PC-3 (cell line): ENCODE results near the gene ODC1. TPM values are rescaled to one million over a fixed set of nuclear protein-coding genes. Genes with fewer than 3 reads are reported as not detected.

ENCODE experiments used
- ATAC-seq: fragments of 200-7000 bp; cut with Tn5 transposase; 2 replicates; pipeline ENCODE4 v1.9.1; 2020; ENCODE audit warnings: mild to moderate bottlenecking, moderate library complexity
- BruUV-seq: library from RNA; stranded (reverse); fragments of 400-500 nt; replicated peaks from 2 replicates; lab custom pipeline; 2021; lab: Mats Ljungman, UMichigan
- CTCF ChIA-PET: fragments of 300-600 bp; sonication (Branson Sonifier 250); formaldehyde crosslinking; loops from one replicate; lab custom pipeline; 2022; ENCODE audit warnings: antibody characterized with exemption; lab: Charles Lee
- POLR2A ChIA-PET: fragments of 300-600 bp; sonication (Branson Sonifier 250); formaldehyde crosslinking; loops from one replicate; lab custom pipeline; 2022; ENCODE audit warnings: antibody characterized with exemption; ENCODE audit not compliant: unreplicated experiment; lab: Charles Lee
- DNase-seq: peaks from one replicate; pipeline ENCODE4 v3.0.0-alpha.2; 2015
- H2AFZ ChIP-seq: fragments of 300-600 bp; sonication (generic); 2 replicates; pipeline ENCODE4 v1.6.0; 2016; ENCODE audit warnings: antibody characterized with exemption, low read length
- H3F3A ChIP-seq: fragments of 300-600 bp; sonication (generic); one replicate; pipeline ENCODE4 v1.6.0; 2017; ENCODE audit warnings: antibody characterized with exemption, low read length, control low read depth, mild to moderate bottlenecking; ENCODE audit not compliant: unreplicated experiment
- H3K27ac ChIP-seq: fragments of 300-600 bp; sonication (generic); 2 replicates; pipeline ENCODE4 v1.5.1; 2016; ENCODE audit warnings: mild to moderate bottlenecking, low read length
- H3K27me3 ChIP-seq: fragments of 300-600 bp; sonication (generic); 2 replicates; pipeline ENCODE4 v1.6.1; 2016; ENCODE audit warnings: low read length, mixed read lengths
- H3K36me3 ChIP-seq: fragments of 300-600 bp; sonication (generic); 2 replicates; pipeline ENCODE4 v1.6.1; 2016; ENCODE audit warnings: low read depth, mixed run types, low read length, mixed read lengths
- H3K4me1 ChIP-seq: fragments of 300-600 bp; sonication (generic); 2 replicates; pipeline ENCODE4 v1.5.1; 2016; ENCODE audit warnings: low read length; ENCODE audit not compliant: insufficient read depth
- H3K4me2 ChIP-seq: fragments of 300-600 bp; sonication (generic); 2 replicates; pipeline ENCODE4 v1.6.0; 2016; ENCODE audit warnings: low read length
- H3K4me3 ChIP-seq: fragments of 300-600 bp; sonication (generic); 2 replicates; pipeline ENCODE4 v1.5.1; 2016; ENCODE audit warnings: mild to moderate bottlenecking, low read length, mixed read lengths
- H3K79me2 ChIP-seq: fragments of 300-600 bp; sonication (generic); 2 replicates; pipeline ENCODE4 v1.6.1; 2017; ENCODE audit warnings: low read length, mixed read lengths
- H3K9ac ChIP-seq: fragments of 300-600 bp; sonication (generic); 2 replicates; pipeline ENCODE4 v1.6.0; 2016; ENCODE audit warnings: mild to moderate bottlenecking, low read length
- H3K9me2 ChIP-seq: fragments of 300-600 bp; sonication (generic); replicated peaks from 2 replicates; pipeline ENCODE4 v1.6.1; 2016; ENCODE audit warnings: mixed run types, low read length, mixed read lengths
- H3K9me3 ChIP-seq: fragments of 300-600 bp; sonication (generic); 2 replicates; pipeline ENCODE4 v1.6.1; 2016; ENCODE audit warnings: low read length, mixed read lengths
- H4K20me1 ChIP-seq: fragments of 300-600 bp; sonication (generic); 2 replicates; pipeline ENCODE4 v1.6.1; 2016; ENCODE audit warnings: low read length, mixed read lengths
- EZH2 ChIP-seq: fragments of 300-600 bp; sonication (generic); IDR thresholded peaks from one replicate; pipeline ENCODE4 v1.6.1; 2017; ENCODE audit warnings: antibody characterized with exemption, mild to moderate bottlenecking, low read length; ENCODE audit not compliant: unreplicated experiment
- EZH2phosphoT487 ChIP-seq: fragments of 300-600 bp; sonication (generic); IDR thresholded peaks from 2 replicates; pipeline ENCODE4 v1.6.1; 2018; ENCODE audit warnings: mild to moderate bottlenecking, antibody characterized with exemption, low read length, borderline replicate concordance
- intact Hi-C: fragments of 100-400 bp; cut with micrococcal nuclease; formaldehyde crosslinking; loops from 2 replicates; pipeline ENCODE4 v1.9.0; 2023
- total RNA-seq: library from RNA; depleted of rRNA; stranded (reverse); fragments of >200 nt; gene quantifications from 2 replicates; pipeline ENCODE4 v1.2.3, GENCODE V29; 2014
- TF ChIP-seq, protein P1 (sequence below): fragments of 300-600 bp; sonication (generic); conservative IDR thresholded peaks from 2 replicates; pipeline ENCODE4 v1.5.1; 2017; ENCODE audit warnings: antibody characterized with exemption, low read depth, mild to moderate bottlenecking, low read length

ODC1 gene
- total RNA-seq, 1 experiment from 2014 or later: 712 TPM

DNA sequence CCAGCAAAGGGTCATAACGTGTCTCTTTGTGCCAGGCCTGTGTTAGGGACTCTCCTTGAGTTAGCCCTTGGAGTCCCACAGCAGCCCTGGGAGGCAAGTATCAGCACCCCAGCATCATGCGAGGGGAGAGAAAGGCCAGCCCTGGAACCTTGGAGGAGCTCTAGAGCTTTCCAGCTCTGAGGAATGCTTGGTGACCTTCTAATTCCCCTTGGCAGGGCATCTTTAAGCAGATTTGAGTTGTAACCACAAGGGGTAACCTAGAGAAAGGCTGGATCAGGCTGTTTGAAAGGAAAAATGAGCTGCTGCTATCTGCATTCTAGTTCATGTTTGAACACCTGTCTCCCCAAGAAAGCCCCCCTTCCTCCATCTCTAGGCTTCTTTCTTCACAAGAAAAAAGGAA, 23.8 kb upstream of the ODC1 start:
- H3K4me3 ChIP-seq: no peak overlapping the region
- no peak overlapping the region for H2AFZ ChIP-seq
- H4K20me1 ChIP-seq: no peaks in the 10 kb centered on the region
- BruUV-seq: no TSS peak
- H3F3A ChIP-seq: no peaks in the 10 kb centered on the region
- intact Hi-C loops: no loop called here
- DNase-seq (no peak), ATAC-seq (peak; percentile 43)
- no peak overlapping the region for H3K4me2 ChIP-seq
- ChIA-PET CTCF (interaction anchor here (0.5 to 0.6 kb wide), 2 partner anchors 150 to 423 kb away, joined by 3 to 9 read pairs; no protein-coding TSS in a partner anchor), POLR2A (no interaction called here)
- no peaks in the 10 kb centered on the region for H3K27me3 ChIP-seq
- TF ChIP-seq EZH2phosphoT487: no peak
- TF ChIP-seq EZH2: no peak
- TF ChIP-seq, protein P1, sequence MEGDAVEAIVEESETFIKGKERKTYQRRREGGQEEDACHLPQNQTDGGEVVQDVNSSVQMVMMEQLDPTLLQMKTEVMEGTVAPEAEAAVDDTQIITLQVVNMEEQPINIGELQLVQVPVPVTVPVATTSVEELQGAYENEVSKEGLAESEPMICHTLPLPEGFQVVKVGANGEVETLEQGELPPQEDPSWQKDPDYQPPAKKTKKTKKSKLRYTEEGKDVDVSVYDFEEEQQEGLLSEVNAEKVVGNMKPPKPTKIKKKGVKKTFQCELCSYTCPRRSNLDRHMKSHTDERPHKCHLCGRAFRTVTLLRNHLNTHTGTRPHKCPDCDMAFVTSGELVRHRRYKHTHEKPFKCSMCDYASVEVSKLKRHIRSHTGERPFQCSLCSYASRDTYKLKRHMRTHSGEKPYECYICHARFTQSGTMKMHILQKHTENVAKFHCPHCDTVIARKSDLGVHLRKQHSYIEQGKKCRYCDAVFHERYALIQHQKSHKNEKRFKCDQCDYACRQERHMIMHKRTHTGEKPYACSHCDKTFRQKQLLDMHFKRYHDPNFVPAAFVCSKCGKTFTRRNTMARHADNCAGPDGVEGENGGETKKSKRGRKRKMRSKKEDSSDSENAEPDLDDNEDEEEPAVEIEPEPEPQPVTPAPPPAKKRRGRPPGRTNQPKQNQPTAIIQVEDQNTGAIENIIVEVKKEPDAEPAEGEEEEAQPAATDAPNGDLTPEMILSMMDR: no peak
- no peaks in the 10 kb centered on the region for H3K36me3 ChIP-seq
- H3K9me3 ChIP-seq: no peaks in the 10 kb centered on the region
- H3K4me1 ChIP-seq: no peaks in the 10 kb centered on the region
- no peaks in the 10 kb centered on the region for H3K9me2 ChIP-seq
- no peaks in the 10 kb centered on the region for H3K79me2 ChIP-seq
- no peak overlapping the region for H3K27ac ChIP-seq
- H3K9ac ChIP-seq: no peak overlapping the region

DNA sequence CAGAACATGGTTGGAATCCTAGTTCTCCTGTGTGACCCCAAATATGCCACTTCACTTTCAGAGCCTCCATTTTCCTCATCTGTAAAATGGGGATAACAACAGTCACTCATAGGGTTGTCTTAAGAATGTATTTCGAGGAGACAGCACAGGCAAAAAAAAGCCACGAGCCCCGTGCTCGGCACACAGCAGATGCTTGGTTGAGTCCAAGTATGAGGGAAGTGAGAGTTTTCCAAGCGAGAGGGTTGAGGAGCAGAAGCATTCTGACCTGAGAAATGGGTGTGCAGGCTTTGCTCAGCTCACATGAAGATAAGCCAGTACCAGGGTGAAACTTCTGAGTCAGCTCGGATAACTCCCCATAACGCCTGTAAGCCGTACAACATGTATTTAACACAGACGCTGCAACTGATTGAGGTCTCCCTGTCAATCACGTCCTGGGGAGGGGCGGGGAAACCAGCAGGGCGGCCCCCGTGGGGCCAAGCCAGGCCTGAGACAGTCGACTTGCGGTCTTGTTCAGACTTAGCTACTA, 23.0 kb upstream of the ODC1 start:
- intact Hi-C loops: no loop called here
- POLR2A ChIA-PET: no interaction called here
- H3K79me2 ChIP-seq: no peaks in the 10 kb centered on the region
- no peaks in the 10 kb centered on the region for H3K9me2 ChIP-seq
- H3K9ac ChIP-seq: no peak overlapping the region
- H3K4me2 ChIP-seq: no peak overlapping the region
- DNase-seq (no peak), ATAC-seq (no peak)
- no peaks in the 10 kb centered on the region for H3K36me3 ChIP-seq
- no peak overlapping the region for H2AFZ ChIP-seq
- H3K9me3 ChIP-seq: no peaks in the 10 kb centered on the region
- TF ChIP-seq EZH2 (no peak), EZH2phosphoT487 (no peak)
- TF ChIP-seq, protein P1: no peak
- H3K4me3 ChIP-seq: no peak overlapping the region
- BruUV-seq: no TSS peak
- no peaks in the 10 kb centered on the region for H3F3A ChIP-seq
- CTCF ChIA-PET: no interaction called here
- H3K27me3 ChIP-seq: no peaks in the 10 kb centered on the region
- H3K27ac ChIP-seq: no peak overlapping the region
- H3K4me1 ChIP-seq: no peaks in the 10 kb centered on the region
- no peaks in the 10 kb centered on the region for H4K20me1 ChIP-seq

DNA sequence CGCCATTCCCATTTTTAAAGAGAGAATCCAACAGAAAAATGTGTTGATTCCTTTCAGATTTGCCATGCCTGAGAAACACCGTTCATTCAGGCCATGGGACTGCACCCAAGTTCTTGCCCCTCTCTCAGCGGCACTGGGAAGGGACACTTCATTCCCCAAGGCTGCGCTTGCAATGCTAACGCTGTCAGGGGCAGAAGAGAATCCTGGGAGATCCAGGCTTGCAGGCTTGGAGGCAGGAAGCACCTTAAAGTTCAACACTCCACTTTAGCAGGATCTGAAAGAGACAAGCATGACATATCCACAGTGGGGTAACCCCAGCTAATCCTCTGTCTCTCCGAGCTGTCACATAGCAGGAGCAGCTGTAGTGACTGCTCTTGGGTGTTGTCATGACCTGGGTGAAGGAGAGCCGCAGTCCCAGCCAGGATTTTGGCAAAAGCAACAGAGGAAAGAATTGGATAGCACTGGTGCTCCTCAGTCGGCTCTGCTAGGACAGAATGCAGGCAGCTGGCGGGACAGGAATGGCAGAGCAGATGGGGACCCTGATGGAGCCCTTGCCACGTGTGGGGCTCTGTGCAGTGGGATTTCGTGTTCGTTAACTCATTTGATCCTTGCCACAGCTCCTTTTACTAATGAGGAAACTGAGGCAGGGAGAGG, 22.0 kb upstream of the ODC1 start:
- H3K27me3 ChIP-seq: no peaks in the 10 kb centered on the region
- no peak overlapping the region for H3K27ac ChIP-seq
- no peak overlapping the region for H2AFZ ChIP-seq
- no peaks in the 10 kb centered on the region for H3K4me1 ChIP-seq
- ATAC-seq: no peak
- H4K20me1 ChIP-seq: no peaks in the 10 kb centered on the region
- H3K9me2 ChIP-seq: no peaks in the 10 kb centered on the region
- no peak for DNase-seq
- BruUV-seq: no TSS peak
- intact Hi-C loops: no loop called here
- no peaks in the 10 kb centered on the region for H3F3A ChIP-seq
- CTCF ChIA-PET: no interaction called here
- no peak overlapping the region for H3K4me3 ChIP-seq
- H3K4me2 ChIP-seq: no peak overlapping the region
- TF ChIP-seq, protein P1: no peak
- TF ChIP-seq EZH2 (no peak), EZH2phosphoT487 (no peak)
- no peaks in the 10 kb centered on the region for H3K79me2 ChIP-seq
- no peaks in the 10 kb centered on the region for H3K9me3 ChIP-seq
- no peaks in the 10 kb centered on the region for H3K36me3 ChIP-seq
- H3K9ac ChIP-seq: no peak overlapping the region
- POLR2A ChIA-PET: no interaction called here
